ENCODE measurements around the gene CRYBG1.

CRYBG1 gene

DNA sequence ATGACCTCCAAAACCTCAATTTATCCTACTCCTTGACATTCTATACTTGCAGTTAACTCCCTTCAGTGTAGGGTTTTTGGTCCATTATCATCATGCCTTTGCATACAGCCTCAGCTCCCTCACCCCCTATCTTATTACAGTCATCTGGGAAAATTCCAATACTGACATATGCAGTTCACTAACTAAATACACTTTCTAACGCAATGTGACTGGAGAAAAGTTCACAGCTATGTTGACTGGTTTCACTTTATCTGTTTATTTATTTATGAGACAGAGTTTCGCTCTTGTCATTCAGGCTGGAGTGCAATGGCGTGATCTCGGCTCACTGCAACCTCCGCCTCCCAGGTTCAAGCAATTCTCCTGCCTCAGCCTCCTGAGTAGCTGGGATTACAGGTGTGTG is 64.9 kb downstream of the CRYBG1 start:
- TF ChIP-seq, protein P1, sequence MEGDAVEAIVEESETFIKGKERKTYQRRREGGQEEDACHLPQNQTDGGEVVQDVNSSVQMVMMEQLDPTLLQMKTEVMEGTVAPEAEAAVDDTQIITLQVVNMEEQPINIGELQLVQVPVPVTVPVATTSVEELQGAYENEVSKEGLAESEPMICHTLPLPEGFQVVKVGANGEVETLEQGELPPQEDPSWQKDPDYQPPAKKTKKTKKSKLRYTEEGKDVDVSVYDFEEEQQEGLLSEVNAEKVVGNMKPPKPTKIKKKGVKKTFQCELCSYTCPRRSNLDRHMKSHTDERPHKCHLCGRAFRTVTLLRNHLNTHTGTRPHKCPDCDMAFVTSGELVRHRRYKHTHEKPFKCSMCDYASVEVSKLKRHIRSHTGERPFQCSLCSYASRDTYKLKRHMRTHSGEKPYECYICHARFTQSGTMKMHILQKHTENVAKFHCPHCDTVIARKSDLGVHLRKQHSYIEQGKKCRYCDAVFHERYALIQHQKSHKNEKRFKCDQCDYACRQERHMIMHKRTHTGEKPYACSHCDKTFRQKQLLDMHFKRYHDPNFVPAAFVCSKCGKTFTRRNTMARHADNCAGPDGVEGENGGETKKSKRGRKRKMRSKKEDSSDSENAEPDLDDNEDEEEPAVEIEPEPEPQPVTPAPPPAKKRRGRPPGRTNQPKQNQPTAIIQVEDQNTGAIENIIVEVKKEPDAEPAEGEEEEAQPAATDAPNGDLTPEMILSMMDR (IDR thresholded peaks at IDR 0.05; ENCODE audit: extremely low read depth, missing control alignments): no peak
- DNase-seq (ENCODE audit: low spot score): no peak

DNA sequence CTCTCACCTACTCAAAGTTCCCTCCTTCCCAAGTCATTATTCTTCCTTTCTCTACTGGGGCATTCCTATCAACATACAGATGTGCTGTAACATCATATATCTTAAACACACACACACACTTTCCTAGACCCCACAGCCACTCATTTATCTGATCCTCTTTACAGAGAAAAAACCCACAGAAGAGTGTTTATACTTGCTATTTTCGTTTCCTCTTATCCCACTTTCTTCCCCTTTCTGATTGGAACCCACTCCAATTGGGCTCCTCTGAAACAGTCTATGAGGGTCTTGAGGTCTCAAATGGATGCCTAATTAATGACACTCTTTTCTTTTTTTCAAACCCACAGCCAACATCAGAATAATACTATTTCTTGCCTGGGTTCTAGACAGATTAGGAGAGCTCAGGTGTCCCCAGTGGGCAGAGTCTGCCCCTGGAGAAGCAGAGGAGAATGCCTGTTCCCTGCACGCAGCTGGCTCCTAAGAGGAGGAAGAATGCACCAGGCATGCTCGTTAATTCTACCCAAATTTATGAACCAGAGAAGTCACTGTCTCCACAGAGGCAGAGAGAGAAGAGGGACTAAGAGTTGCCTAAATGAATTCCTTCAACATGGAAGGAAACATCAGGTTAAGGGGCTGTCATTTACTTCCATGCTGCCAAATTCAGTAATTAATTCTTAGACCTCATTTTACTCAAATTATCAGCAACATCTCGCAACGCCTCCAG is 65.9 kb downstream of the CRYBG1 start:
- DNase-seq (ENCODE audit: low spot score): no peak
- TF ChIP-seq, protein P1 (IDR thresholded peaks at IDR 0.05; ENCODE audit: extremely low read depth, missing control alignments): no peak

DNA sequence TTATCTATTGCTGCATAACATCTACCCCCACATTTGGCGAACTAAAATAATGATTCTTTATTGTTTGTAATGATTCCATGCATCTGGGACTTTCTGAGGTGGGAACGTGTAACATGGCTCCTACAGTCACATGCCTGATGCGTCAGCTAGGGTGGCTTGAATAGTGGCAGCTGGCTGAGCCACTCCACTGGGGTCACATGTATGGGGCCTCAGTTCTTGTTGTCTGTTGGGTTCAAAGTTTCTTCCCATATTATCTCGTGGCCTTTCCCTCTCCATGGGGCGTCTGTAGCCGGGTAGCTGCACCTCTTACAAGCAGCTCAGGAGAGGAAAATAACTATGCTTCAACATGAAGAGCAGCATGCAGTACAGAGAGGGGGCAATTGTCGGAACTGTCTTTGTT is 69.9 kb downstream of the CRYBG1 start:
- no peak for DNase-seq (ENCODE audit: low spot score)
- TF ChIP-seq, protein P1 (IDR thresholded peaks at IDR 0.05; ENCODE audit: extremely low read depth, missing control alignments): no peak

DNA sequence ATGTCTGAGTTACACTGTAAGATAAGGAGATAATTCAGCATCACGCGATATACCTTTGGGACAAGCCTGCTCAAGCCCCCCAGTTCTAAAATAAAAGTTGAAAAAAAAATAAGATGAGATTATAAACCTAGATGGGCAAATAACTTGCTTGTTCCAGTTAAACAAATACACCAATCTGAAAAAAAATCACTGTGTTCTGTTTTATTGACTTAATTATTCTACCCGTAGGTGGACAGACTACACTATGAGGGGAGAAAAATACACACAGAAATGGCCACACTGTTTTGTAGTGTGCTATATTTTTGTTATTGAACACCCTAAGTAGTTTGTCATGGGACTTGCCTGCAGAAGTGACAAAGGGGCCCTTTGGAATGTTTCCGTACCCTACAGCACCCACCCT is 70.9 kb downstream of the CRYBG1 start:
- TF ChIP-seq, protein P1 (IDR thresholded peaks at IDR 0.05; ENCODE audit: extremely low read depth, missing control alignments): no peak
- no peak for DNase-seq (ENCODE audit: low spot score)

DNA sequence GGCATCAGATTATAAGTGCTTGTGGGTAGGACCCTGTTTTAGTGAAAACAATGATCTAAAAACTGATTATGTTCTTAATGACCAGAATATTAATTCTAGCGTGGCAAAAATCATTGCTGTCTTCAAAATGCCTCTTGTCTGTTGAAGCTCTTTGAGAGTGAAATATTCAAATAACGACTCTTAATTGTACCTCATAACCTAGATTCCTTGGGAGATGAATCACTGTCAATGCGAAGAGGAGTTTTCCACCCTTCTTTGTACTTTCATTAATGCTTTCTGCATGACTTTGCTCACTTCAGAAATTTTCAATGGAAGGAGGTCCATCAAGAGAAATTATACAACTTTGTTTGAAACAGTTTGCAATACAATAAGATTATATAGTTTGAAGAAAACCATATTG is 71.5 kb downstream of the CRYBG1 start:
- no peak for DNase-seq (ENCODE audit: low spot score)
- TF ChIP-seq, protein P1 (IDR thresholded peaks at IDR 0.05; ENCODE audit: extremely low read depth, missing control alignments): no peak

DNA sequence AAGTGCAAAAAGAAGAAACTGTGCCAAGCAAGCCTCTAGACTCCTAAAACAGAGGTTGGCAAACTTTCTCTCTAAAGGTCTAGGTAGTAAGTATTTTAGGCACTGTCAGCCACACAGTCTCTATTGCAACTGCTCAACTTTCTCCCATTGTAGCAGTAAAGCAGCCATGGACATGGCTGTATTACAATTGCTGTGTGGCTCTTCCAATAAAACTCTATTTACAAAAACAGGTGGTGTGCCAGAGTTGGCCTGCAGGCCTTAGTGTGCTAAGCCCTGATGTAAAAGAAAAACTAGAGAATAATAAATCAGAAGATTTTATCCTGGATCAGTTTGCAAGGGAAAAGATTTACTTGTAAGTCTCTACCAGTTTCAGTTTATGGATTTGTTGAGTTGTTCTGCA is 74.0 kb downstream of the CRYBG1 start:
- no peak for DNase-seq (ENCODE audit: low spot score)

DNA sequence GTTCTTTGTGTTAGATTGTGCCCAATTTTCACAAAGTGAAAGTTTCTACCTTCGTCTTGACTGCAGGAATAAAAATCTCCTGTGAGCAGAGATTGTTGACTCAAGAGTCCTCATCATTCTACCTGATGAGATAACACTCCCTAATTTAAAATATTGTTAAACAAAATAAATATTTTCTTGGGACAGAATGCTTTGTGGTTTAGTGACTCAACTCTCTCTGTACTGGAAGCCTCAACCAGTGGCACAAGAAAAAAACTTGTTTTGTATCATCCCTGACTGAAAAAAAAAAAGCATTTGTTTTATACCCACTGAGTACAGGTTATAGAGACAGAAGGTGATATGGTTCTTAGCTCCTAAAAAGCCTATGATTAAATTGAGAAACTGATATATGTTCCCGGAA is 78.9 kb downstream of the CRYBG1 start:
- TF ChIP-seq, protein P1 (IDR thresholded peaks at IDR 0.05; ENCODE audit: extremely low read depth, missing control alignments): no peak
- no peak for DNase-seq (ENCODE audit: low spot score)

More for the DNA sequence above, 74.0 kb downstream of the CRYBG1 start:
- TF ChIP-seq, protein P1 (IDR thresholded peaks at IDR 0.05; ENCODE audit: extremely low read depth, missing control alignments): no peak

All from GM20000 (cell line).